Smooth muscle cell (in vitro differentiated cells): Measurements from ENCODE around the gene PRTFDC1. TPM values are rescaled to one million over a fixed set of nuclear protein-coding genes. Genes with fewer than 3 reads are reported as not detected.
A peak's percentile ranks its signal among the peaks of the same experiment; 100 is the strongest.

Experiments
- DNase-seq: peaks from one replicate; lab custom pipeline; 2025; ENCODE audit not compliant: unreplicated experiment; lab: John Stamatoyannopoulos, UW
- H2AFZ ChIP-seq: fragments of 200-600 bp; sonication (generic); 2 replicates; pipeline ENCODE4 v1.6.0; 2016; ENCODE audit warnings: antibody characterized with exemption, low read depth, mild to moderate bottlenecking
- H3F3A ChIP-seq: fragments of 200-600 bp; sonication (generic); 2 replicates; pipeline ENCODE4 v1.6.0; 2017; ENCODE audit warnings: antibody characterized with exemption, low read depth
- H3K27ac ChIP-seq: fragments of 200-600 bp; sonication (generic); 2 replicates; pipeline ENCODE4 v1.5.1; 2016; ENCODE audit warnings: low read depth, mild to moderate bottlenecking
- H3K27me3 ChIP-seq: fragments of 200-600 bp; sonication (generic); 2 replicates; pipeline ENCODE4 v1.6.1; 2016; ENCODE audit warnings: low read depth, mild to moderate bottlenecking
- H3K36me3 ChIP-seq: fragments of 200-600 bp; sonication (generic); 2 replicates; pipeline ENCODE4 v1.5.1; 2016; ENCODE audit warnings: low read depth
- H3K4me1 ChIP-seq: fragments of 200-600 bp; sonication (generic); 2 replicates; pipeline ENCODE4 v1.5.1; 2016; ENCODE audit warnings: low read depth
- H3K4me2 ChIP-seq: fragments of 200-600 bp; sonication (generic); 2 replicates; pipeline ENCODE4 v1.6.0; 2016; ENCODE audit warnings: mild to moderate bottlenecking
- H3K4me3 ChIP-seq: fragments of 200-600 bp; sonication (generic); 2 replicates; pipeline ENCODE4 v1.5.1; 2016; ENCODE audit warnings: mild to moderate bottlenecking
- H3K79me2 ChIP-seq: fragments of 200-600 bp; sonication (generic); 2 replicates; pipeline ENCODE4 v1.6.0; 2016; ENCODE audit warnings: low read depth, mild to moderate bottlenecking
- H3K9ac ChIP-seq: fragments of 200-600 bp; sonication (generic); 2 replicates; pipeline ENCODE4 v1.6.0; 2016; ENCODE audit warnings: low read depth
- H3K9me3 ChIP-seq: fragments of 200-600 bp; sonication (generic); replicated peaks from 2 replicates; pipeline ENCODE4 v1.5.1; 2016; ENCODE audit warnings: low read depth
- H4K20me1 ChIP-seq: fragments of 200-600 bp; sonication (generic); 2 replicates; pipeline ENCODE4 v1.6.0; 2016; ENCODE audit warnings: low read depth
- CTCF ChIP-seq: fragments of 200-600 bp; sonication (generic); IDR thresholded peaks from 2 replicates; pipeline ENCODE4 v1.5.1; 2017; ENCODE audit warnings: borderline replicate concordance, mild to moderate bottlenecking, antibody characterized with exemption; ENCODE audit not compliant: insufficient read depth, poor library complexity, severe bottlenecking
- WGBS: methylation state at CpG from one replicate; pipeline ENCODE4 v1.1.7; 2016; ENCODE audit warnings: low lambda C conversion rate; 5-methylcytosine and 5-hydroxymethylcytosine counted together
- polyA plus RNA-seq: library from polyadenylated mRNA; unstranded; fragments of >200 nt; fragmentation: Nextera tagmentation; extraction: Ambion mirVana; gene quantifications from 2 replicates; pipeline ENCODE4 v1.2.1, GENCODE V29; 2016
- total RNA-seq: library from RNA; depleted of rRNA; stranded (reverse); fragments of >200 nt; gene quantifications from 2 replicates; pipeline ENCODE4 v1.2.3, GENCODE V29; 2014

Gene PRTFDC1
- total and polyA plus RNA-seq, 2 experiments from 2014 or later, result 10.2 to 11.9 TPM

- Histone ChIP-seq H2AFZ (no peak overlapping the region), H3K9ac (no peak overlapping the region), H3F3A (no peaks in the 10 kb centered on the region), H3K9me3 (no peaks in the 10 kb centered on the region), H3K27me3 (no peaks in the 10 kb centered on the region), H3K4me1 (no peaks in the 10 kb centered on the region), H3K4me2 (peak overlapping the region; percentile 29), H3K79me2 (no peaks in the 10 kb centered on the region), H4K20me1 (no peaks in the 10 kb centered on the region), H3K27ac (no peak overlapping the region), H3K4me3 (no peak overlapping the region), H3K36me3 (no peaks in the 10 kb centered on the region)
- 51% methylated on average over 5 of the region's 5 CpGs for WGBS
- no peak for TF ChIP-seq CTCF
- DNase-seq, result no peak
Observed at GRCh38 chr10:24894309-24894708, 58.1 kb downstream of the PRTFDC1 start.

GRCh38 chr10:24893127-24893526, 59.3 kb downstream of the PRTFDC1 start:
- Histone ChIP-seq H2AFZ (no peak overlapping the region), H3K4me2 (no peak overlapping the region), H3K79me2 (no peaks in the 10 kb centered on the region), H3K9ac (no peak overlapping the region), H3K9me3 (no peaks in the 10 kb centered on the region), H3K27me3 (no peaks in the 10 kb centered on the region), H3K27ac (no peak overlapping the region), H3K4me1 (no peaks in the 10 kb centered on the region), H3K36me3 (no peaks in the 10 kb centered on the region), H4K20me1 (no peaks in the 10 kb centered on the region), H3K4me3 (no peak overlapping the region), H3F3A (no peaks in the 10 kb centered on the region)
- TF ChIP-seq CTCF, result no peak
- DNase-seq, result no peak
- 70% methylated on average over 2 of the region's 2 CpGs for WGBS

GRCh38 chr10:24891823-24892222, 60.6 kb downstream of the PRTFDC1 start:
- 100% methylated on average over 1 of the region's 1 CpG for WGBS
- no peak overlapping the region for H3K9ac ChIP-seq
- TF ChIP-seq CTCF, result no peak
- H3K9me3 ChIP-seq, result no peaks in the 10 kb centered on the region
- H3K4me2 ChIP-seq, result no peak overlapping the region
- H4K20me1 ChIP-seq, result no peaks in the 10 kb centered on the region
- DNase-seq, result no peak
- no peaks in the 10 kb centered on the region for H3K27me3 ChIP-seq
- H2AFZ ChIP-seq, result no peak overlapping the region
- H3K4me1 ChIP-seq, result no peaks in the 10 kb centered on the region
- H3K79me2 ChIP-seq, result no peaks in the 10 kb centered on the region
- no peak overlapping the region for H3K27ac ChIP-seq
- H3K36me3 ChIP-seq, result no peaks in the 10 kb centered on the region
- no peaks in the 10 kb centered on the region for H3F3A ChIP-seq
- H3K4me3 ChIP-seq, result no peak overlapping the region

- Histone ChIP-seq H3K9me3 (no peaks in the 10 kb centered on the region), H3K27me3 (no peaks in the 10 kb centered on the region), H3K27ac (peak overlapping the region; percentile 44), H3K4me1 (no peaks in the 10 kb centered on the region), H3F3A (no peaks in the 10 kb centered on the region), H2AFZ (no peak overlapping the region), H4K20me1 (no peaks in the 10 kb centered on the region), H3K79me2 (no peaks in the 10 kb centered on the region), H3K36me3 (no peaks in the 10 kb centered on the region), H3K4me3 (no peak overlapping the region), H3K4me2 (no peak overlapping the region), H3K9ac (peak overlapping the region; percentile 18)
- TF ChIP-seq CTCF, result no peak
- DNase-seq, result no peak
- 91% methylated on average over 1 of the region's 1 CpG for WGBS
Observed at GRCh38 chr10:24889639-24890038, 62.8 kb downstream of the PRTFDC1 start.
